ENCODE data around the gene CMIP. TPM values are rescaled to one million over a fixed set of nuclear protein-coding genes. Genes with fewer than 3 reads are reported as not detected.

CMIP gene
- total RNA-seq, 1 experiment from 2014 or later, result 48.2 TPM

DNA sequence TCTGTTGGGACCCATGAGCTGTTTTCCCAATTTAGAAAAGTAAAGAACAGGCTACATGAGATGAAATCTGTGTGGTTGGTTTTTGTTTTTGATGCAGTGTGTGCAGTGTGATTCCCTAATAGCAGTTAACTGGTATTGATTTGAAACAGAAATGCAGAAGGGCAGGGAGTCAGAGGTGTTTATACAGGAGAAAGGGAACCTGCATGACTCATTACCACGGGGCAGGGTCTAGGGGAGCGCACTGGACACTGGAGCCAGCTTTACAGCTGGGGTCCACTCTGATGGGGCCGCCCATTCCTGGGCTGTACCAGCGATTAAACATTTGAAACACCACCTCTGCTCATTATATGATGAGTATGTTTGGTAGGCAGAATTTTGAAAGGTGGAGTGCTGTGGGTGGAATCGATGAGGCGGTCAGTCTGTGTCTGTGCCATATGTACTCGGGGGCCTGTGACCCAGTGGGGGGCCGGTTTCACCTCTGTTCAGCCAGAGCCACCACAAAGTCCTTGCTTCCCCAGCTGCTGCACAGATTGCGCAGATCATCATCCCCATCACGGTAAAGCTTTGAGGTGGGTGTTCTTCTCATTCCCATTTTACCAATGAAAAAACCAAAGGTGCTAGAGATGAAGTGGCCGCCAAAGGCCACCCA lies 142.5 kb downstream of the CMIP start:
- Histone ChIP-seq H4K8ac (replicated peaks; ENCODE audit: insufficient read length, low read depth, low read length) (no peak overlapping the region), H3K14ac (ENCODE audit: insufficient read depth, low read length) (no peak overlapping the region), H3K4ac (ENCODE audit: low read depth, low read length) (no peak overlapping the region), H2BK12ac (ENCODE audit: insufficient read length, low read depth, low read length) (no peak overlapping the region), H3K9me3 (ENCODE audit: control insufficient read depth, low read depth, low read length) (no peaks in the 10 kb centered on the region), H2BK15ac (ENCODE audit: low read depth, low read length) (no peak overlapping the region), H3K23ac (ENCODE audit: insufficient read length, low read depth, low read length) (no peak overlapping the region), H2BK120ac (ENCODE audit: low read depth, low read length, poor library complexity, severe bottlenecking) (no peak overlapping the region), H3K23me2 (ENCODE audit: insufficient read length, low read depth, low read length, poor library complexity, severe bottlenecking) (no peaks in the 10 kb centered on the region), H2BK5ac (ENCODE audit: insufficient read length, low read length) (no peak overlapping the region), H3K79me2 (ENCODE audit: insufficient read depth, low read length) (peaks cover 8% of the 10 kb centered on the region; the same call in 1 of the 2 replicates), H3K27me3 (ENCODE audit: insufficient read depth, low read length) (no peaks in the 10 kb centered on the region), H4K91ac (ENCODE audit: insufficient read length, low read depth, low read length) (no peak overlapping the region), H3K56ac (ENCODE audit: insufficient read length, low read depth, low read length) (no peak overlapping the region), H3K9ac (ENCODE audit: extremely low read depth, insufficient read length, low read length) (no peak overlapping the region), H3K18ac (ENCODE audit: insufficient read length, low read depth, low read length) (no peak overlapping the region), H4K20me1 (ENCODE audit: control insufficient read depth, insufficient read depth, insufficient read length) (no peaks in the 10 kb centered on the region), H2AK5ac (ENCODE audit: insufficient read length, low read length) (no peak overlapping the region), H3K27ac (ENCODE audit: insufficient read length, low read depth, low read length) (no peak overlapping the region), H2AFZ (ENCODE audit: low read length) (no peak overlapping the region), H4K5ac (ENCODE audit: insufficient read length, low read depth, low read length) (no peak overlapping the region), H2BK20ac (ENCODE audit: low read depth, low read length, poor library complexity, severe bottlenecking) (no peak overlapping the region), H3K4me2 (ENCODE audit: insufficient read depth, insufficient read length, low read length) (no peak overlapping the region), H3K4me1 (ENCODE audit: insufficient read depth, low read length) (peaks cover 6% of the 10 kb centered on the region; the same call in 1 of the 2 replicates), H3T11ph (ENCODE audit: low read length) (no peak overlapping the region), H3K79me1 (ENCODE audit: insufficient read depth, low read depth, low read length, poor library complexity, severe bottlenecking) (no peaks in the 10 kb centered on the region)
- no CpG with 5 or more reads among the region's 11 CpGs for WGBS (ENCODE audit: extremely low coverage, insufficient read length, low lambda C conversion rate)
- DNase-seq, result no peak
- Mint-ChIP-seq H3K27ac (peak overlapping the region in 1 of 3 experiments; percentile 61; a peak in 1 of 7 replicates), H3K9me3 (no peaks in the 10 kb centered on the region; a peak in 1 of 5 replicates), H3K36me3 (ENCODE audit: insufficient read depth in 1 of 3, low read depth in 3 of 3) (peaks cover 0 to 6% (median 0%) of the 10 kb centered on the region in 3 experiments; a peak in 3 of 7 replicates), H3K4me3 (no peak overlapping the region), H3K27me3 (ENCODE audit: low read depth) (no peaks in the 10 kb centered on the region), H3K4me1 (peaks cover 24 to 25% of the 10 kb centered on the region in 2 experiments)
- TF ChIP-seq, protein P1, sequence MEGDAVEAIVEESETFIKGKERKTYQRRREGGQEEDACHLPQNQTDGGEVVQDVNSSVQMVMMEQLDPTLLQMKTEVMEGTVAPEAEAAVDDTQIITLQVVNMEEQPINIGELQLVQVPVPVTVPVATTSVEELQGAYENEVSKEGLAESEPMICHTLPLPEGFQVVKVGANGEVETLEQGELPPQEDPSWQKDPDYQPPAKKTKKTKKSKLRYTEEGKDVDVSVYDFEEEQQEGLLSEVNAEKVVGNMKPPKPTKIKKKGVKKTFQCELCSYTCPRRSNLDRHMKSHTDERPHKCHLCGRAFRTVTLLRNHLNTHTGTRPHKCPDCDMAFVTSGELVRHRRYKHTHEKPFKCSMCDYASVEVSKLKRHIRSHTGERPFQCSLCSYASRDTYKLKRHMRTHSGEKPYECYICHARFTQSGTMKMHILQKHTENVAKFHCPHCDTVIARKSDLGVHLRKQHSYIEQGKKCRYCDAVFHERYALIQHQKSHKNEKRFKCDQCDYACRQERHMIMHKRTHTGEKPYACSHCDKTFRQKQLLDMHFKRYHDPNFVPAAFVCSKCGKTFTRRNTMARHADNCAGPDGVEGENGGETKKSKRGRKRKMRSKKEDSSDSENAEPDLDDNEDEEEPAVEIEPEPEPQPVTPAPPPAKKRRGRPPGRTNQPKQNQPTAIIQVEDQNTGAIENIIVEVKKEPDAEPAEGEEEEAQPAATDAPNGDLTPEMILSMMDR (conservative IDR thresholded peaks at IDR 0.05), result no peak

Measured in H9 (cell line).